ENCODE results near the gene SLFNL1.

DNA sequence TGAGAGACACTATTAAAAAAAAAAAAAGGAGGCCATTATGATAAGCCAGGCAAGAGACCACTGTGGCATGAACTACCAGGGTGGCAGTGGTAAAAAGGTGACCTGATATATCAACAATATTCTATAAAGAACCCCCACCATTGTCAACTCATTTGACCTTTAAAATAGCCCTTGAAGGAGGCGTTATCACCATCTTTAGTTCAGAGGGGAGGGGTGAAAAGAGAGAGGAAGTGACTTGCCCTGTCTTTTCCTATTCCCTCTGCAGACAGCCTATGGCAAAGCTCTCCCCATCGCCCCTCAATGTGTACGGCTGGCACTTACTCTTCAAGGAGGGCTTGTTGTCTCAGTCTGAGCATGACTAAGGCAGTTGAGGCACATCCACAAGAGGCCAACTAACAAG, 11.7 kb upstream of the SLFNL1 start:
- TF ChIP-seq EZH2phosphoT487 (IDR thresholded peaks at IDR 0.05; ENCODE audit: borderline replicate concordance), result no peak
- TF ChIP-seq, protein P1, sequence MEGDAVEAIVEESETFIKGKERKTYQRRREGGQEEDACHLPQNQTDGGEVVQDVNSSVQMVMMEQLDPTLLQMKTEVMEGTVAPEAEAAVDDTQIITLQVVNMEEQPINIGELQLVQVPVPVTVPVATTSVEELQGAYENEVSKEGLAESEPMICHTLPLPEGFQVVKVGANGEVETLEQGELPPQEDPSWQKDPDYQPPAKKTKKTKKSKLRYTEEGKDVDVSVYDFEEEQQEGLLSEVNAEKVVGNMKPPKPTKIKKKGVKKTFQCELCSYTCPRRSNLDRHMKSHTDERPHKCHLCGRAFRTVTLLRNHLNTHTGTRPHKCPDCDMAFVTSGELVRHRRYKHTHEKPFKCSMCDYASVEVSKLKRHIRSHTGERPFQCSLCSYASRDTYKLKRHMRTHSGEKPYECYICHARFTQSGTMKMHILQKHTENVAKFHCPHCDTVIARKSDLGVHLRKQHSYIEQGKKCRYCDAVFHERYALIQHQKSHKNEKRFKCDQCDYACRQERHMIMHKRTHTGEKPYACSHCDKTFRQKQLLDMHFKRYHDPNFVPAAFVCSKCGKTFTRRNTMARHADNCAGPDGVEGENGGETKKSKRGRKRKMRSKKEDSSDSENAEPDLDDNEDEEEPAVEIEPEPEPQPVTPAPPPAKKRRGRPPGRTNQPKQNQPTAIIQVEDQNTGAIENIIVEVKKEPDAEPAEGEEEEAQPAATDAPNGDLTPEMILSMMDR (conservative IDR thresholded peaks at IDR 0.05; ENCODE audit: low read length), result no peak
